Activated effector memory CD4-positive, alpha-beta T cell treated with Interleukin-2 at 50 U/mL for 16 hours (primary cell): ENCODE data around the gene TCF23.

Source experiments
- DNase-seq: peaks from one replicate; pipeline ENCODE4 v3.0.0-alpha.2; 2020

The TCF23 gene

DNA sequence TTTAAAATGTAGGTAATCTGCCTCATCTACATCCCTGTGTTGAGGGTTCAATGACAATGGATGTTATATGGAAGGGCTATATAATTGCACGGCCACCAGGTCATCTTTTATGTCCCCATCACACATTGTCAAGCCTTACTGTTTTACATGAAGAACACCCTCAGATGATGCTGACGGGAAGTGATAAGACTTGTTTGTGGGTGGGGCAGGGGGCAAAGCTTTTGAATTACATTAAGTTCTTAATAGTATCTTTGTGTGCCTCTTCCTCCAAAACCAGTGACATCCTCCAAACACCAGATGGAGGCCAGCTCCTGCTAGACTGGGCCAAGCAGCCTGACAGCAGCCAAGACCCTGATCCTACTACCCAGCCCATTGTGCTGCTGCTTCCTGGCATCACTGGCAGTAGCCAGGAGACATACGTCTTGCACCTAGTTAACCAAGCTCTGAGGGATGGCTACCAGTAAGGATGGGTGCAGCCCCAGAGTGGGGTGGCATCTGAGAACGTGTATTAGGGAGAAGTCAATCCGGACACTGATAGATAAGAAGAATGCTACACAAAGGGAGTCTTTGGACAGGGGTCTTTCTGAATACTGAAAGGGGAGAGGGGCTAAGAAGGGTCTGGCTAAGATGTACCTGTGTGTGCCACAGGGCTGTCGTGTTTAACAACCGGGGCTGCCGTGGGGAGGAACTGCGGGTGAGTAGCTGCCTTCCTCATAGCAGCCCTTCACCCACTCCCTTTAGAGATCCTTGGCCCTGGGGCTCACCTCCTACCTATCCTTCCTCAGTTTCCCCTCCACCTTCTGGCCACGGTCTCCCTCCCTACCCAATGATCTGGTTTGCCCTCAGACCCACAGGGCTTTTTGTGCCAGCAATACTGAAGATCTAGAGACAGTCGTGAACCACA is 19.9 kb upstream of the TCF23 start:
- no peak for DNase-seq

DNA sequence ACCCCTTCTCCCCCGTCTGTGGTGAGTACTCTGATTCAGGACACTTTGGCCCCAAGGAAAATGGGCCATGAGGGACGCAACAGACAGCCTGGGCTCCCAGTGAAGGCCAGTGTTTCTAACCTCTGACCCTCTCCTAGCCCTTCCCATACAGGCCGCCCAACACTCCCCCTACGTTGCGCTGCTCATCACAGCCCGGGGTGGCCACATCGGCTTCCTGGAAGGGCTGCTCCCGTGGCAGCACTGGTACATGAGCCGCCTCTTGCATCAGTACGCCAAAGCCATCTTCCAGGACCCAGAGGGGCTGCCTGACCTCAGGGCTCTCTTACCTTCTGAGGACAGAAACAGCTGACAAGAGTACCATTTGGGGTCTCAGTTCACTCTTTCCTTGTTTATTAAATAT is 18.4 kb upstream of the TCF23 start:
- DNase-seq, result no peak

DNA sequence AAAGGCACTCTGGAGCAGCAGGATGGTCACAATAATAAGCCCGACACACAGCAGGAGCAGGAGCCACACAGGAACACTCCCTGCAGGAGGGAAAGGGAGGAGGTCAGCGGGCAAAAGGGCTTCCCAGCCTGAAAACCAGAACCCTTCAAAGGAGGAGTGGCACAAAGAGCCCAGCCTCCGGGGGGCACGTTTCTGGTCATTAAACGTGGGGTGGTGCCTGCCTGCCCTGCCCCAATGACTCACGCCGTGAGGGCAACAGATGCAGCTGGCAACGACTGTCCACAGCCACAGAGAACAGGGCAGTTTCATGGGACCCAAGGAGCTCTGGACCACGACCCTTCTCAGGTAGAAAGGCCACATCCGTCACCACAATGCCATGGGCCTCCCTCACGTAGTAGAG is 17.4 kb upstream of the TCF23 start:
- no peak for DNase-seq

DNA sequence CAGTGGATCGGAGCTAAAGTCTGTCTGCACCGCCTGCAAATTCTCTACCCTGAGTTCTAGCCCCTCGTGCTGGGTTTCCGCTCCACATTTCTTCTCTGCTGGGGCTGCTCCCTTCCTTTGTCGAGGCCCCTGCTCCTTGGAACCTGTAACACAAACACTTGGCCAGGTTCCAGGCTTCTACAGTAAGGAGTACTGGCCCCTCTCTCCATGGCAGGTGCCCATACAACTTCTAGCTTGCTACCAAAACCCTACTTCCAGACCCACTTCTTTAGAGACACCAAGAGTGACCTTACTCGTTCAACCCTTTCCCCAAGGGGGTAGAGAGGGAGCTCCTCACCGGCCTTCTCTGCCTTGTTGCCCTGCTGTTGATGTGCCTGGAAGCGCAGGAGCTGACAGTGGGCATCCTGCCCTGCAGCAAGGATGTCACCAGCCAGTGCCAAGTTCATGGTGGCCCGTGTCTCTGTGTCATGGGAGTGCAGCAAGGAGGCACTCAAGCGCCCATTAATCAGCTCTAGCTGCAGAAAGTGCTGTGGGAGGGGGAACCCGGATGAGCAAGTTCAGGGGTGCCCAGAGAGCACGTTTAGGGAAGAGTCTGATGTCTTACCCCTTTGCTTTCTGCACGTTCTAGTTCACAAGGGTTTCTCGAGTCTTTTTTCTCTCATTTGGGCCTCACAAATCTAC is 15.5 kb upstream of the TCF23 start:
- DNase-seq, result no peak

DNA sequence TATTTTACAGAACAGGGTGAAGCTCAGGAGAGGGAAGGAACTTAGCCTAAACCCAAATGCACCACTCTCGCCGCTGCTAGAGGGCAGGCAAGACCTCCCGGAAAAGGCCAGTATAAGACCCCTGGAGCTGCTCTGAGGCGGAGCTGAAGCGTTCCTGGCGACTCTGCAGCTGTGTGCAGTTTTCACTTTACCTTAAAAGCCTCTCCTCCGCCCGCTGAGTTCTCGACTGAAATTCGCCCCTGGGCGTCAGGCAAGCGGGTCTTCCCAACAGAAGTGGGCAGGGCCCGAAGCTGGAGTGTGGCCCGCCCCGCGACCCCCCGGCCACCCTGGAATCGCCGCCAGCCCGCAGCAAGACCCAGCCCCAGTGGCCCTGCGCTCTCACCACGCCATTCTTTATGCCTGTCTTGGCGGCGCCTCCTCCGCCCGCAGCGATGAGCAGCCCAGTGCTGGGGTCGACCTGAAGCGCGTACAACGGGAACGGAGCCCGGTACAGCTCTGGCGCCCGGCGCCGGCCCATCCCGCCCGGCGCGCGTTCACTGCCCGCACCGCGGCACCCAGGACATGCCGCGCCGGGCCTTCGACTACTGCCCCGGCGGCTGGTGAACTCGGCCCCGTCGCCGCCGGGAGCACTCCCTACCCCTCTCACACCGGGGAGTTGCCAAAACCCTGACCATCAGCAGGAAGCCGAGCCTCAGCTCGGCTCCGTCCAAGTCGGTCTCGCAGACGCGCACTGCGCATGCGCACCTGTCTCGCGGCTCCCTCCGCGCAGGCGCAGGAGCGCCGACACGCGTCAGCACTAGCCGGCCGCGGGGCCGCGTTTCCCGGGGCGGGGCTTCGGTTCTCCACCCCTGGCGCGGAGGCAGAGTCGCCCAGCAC is 14.7 kb upstream of the TCF23 start, which contains the start of gene PREB:
Gene PREB (minus strand): TSS at position 732 of the 876 bp plus-strand sequence. CDS start 215 bp downstream, at position 517.
- DNase-seq, result peak; percentile 98

DNA sequence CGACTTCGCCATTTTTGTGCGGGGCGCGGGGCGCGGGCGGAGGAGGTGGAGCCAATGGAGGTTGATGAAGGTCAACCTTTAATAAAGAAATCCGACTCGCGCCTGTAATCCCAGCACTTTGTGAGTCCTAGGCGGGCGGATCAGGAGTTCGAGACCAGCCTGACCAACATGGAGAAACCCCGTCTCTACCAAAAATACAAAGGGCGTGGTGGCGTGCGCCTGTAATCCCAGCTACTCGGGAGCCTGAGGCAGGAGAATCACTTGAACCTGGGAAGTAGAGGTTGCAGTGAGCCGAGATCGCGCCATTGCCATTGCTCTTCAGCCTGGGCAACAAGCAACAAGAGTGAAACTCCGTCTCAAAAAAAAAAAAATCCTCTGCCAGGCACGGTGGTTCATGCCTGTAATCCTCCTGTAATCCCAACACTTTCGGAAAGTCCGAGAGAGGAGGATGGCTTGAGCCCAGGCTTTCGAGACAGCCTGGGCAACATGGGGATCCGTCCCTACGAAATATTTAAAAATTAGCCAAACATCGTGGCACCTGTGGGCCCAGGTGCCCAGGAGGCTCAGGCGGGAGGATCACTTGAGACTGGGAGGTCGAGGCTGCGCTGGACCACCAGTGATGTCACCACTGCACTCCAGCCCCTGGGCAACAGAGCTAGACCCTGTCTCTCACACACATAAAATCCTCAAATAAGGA is 13.9 kb upstream of the TCF23 start:
- no peak for DNase-seq

DNA sequence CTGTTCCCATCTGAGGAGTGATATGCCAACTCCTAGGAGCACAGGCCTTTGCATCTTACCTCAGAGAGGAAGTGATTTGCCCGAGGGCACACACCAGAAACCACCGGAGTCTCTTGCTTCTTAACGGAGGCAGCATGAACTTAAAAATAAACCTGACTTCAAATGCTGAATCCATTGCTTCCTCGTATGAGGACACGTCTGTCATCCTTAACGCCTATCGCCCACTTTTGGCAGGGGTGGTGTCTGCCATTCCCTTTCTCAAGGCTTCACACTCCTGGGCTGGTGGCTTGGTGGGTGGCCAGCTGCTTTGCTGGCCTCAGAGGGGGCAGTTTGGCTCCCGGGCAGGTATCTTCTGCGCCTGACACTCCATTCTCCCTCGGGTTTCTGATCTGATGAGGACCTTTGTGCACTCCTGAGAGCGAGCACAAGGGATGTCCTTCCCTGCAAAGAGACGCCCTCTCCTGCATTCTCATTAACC is 13.3 kb upstream of the TCF23 start:
- DNase-seq, result no peak

DNA sequence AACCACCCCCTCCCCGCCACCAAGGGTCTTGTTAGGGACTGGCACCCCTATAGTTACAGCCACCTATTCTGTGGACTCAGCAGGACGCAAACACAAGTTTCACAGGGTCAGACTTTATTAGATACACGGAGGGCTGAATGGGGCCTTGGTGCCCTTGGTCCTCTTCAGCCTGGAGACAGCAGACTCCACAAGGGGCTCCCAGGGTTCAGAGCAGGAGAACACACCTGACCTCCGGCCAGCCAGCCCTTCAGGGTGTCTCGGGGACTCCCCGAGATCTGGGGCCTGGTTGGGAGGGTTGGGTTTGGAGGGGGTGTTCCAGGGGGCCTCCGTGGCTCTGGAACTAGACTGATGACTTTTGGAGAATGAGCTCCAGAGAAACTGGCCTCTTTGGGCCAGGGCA is 12.1 kb upstream of the TCF23 start:
- no peak for DNase-seq

DNA sequence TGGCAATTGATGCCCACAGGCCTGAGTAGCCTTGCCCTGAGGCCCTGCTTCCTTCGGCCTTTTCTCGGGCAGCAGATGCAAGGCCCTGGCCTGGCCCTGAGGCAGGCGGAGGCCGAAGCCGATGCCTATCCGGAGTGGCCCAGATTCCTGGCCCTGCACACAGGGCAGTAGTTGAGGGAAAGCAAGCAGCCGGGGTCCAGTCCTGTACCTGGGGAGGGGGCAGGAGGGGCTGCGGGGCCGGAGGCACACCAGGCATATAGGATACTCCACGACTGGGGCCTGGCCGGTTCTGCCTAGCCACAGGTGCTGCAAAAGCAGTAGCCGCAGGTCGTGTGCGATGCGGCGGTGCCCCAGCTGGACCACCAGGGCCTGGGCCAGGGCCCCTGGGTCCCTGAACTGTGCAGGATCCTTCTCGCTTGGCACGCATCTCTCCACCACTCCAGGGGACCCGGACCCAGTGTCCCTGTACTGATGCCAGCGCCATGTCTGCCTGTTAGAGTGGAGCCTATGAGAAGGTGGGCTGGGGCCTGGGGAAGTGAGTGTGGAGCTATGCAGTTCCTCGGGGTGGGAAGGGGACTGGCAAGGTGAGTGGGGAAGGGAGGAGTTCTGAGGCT is 11.4 kb upstream of the TCF23 start:
- DNase-seq, result no peak

DNA sequence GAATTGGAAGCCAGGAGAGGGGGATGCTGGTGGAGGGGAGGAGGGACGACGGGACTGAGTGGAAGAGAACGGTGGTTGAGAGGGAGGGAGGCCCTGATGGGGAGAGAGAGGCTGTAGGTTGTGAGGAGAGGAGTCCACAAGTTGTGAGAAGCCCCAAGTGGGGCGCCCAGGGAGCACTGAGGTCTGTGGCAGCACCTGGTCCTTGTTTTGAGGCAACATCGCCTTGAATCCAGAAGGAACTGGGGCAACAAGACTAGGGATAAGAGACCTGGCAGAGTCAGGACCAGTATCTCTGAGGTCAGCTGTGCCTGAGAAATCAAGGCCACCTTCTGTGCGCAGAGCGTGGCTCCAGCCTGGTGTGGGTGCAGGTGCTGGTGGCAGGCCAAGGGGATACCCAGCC is 10.7 kb upstream of the TCF23 start:
- DNase-seq, result no peak

DNA sequence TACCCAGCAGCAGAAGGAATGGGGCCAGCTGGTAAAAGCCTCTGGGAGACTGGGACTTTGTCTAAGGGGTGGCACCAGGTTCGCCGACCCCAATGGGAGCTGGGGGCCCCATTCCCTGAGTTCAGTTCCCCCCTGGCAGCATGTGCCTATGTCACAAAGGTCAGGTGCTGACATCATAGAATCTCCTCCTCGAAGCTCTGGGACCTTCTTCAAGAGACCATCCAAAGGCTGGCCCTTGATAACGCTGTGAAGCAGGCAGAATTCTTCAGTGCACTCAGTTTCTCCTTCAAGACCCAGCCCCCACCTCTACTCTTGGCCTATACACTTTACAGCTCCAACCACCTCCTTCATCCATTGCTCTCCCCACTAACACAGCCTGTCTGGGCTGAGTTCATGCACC is 9.5 kb upstream of the TCF23 start, which contains the start of gene PRR30:
Gene PRR30 (minus strand): TSS at position 101 of the 400 bp plus-strand sequence. CDS start 1,081 bp downstream, outside the sequence.
- DNase-seq, result no peak

DNA sequence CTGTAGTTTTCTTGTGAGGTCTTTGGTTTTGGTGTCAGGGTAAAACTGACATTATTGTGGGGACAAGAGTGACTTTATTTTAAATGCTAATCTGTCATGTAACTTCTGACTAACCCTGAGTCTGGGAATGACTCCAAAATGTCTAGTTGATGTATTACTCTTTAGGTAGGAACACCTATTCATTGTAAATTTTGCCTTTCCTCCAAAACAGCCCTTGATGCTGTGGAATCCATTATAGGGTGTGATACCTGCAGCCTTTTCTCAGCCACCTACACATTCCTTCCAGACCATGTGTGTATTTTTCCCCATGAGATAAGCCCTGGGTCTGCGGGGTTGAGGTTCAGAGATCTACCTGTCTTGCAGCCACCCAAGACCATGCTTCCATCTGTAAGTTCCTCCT is 5.5 kb upstream of the TCF23 start:
- DNase-seq, result no peak

DNA sequence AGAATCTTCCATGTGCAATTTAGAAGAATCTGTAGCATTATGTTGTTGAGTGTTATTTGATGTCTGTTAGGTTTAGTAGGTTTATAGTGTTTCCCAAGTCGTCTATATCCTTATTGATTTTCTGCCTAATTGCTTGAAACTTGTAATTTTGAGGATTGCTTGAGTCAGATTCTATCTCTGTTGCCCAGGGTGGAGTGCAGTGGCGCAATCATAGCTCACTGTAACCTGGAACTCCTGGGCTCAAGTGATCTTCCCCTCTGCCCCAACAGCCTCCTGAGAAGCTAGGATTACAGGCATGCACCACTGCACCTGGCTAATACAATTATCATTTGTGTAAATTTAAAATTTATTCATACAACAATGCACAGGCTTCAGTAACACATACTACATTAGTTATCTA is 3.1 kb upstream of the TCF23 start:
- no peak for DNase-seq

DNA sequence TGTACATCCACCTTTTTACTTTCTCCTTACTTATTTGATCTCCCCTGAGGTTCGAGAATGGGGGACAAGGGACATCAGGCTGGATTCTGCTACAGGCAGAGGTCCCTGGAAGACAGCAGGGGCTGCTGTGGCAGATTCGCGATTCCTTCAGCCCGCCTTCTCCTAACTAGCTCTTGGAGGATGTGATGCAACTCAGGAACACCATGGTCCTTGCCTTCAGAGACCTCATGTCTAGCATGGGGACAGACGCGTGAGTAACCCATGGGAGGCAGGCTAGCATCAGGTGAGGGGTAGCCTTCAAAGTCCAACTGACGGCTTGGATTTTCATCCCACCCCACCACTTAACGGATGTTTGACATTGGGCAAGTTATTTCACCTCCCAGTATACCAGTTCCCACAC is 869 bp upstream of the TCF23 start:
- no peak for DNase-seq

DNA sequence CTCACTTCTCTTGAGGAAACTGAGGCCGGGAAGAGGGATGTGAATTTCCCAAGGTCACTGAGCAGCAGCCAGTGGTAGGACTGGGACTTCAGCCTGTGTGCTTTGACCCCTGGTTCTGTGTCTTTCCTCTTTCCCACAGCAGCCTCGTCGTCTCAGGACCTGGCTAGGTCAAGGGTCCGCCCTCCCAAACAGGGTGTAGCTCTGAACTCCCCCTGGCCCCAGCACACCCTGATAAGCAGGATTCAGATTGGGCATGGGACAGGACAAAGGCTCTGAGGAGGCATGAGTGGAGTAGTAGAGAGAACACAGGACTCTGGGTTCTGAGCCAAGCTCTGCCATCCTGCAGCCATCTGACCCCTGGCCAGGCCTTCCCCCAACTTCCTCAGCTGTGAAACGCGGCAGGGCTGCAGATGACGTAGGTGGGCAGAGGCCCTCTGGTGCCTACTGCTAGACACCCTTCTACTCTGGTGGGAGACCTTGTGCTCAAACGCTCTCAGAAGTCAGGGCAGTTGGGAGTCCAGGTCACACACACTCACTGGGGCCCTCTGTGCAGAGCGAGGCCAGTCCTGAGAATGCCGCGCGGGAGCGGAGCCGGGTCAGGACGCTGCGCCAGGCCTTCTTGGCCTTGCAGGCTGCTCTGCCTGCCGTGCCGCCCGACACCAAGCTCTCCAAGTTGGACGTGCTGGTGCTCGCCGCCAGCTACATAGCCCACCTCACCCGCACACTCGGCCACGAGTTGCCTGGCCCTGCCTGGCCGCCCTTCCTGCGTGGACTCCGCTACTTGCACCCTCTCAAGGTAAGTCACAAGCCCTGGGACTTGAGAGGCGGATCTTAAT is 984 bp downstream of the TCF23 start:
- DNase-seq, result no peak

DNA sequence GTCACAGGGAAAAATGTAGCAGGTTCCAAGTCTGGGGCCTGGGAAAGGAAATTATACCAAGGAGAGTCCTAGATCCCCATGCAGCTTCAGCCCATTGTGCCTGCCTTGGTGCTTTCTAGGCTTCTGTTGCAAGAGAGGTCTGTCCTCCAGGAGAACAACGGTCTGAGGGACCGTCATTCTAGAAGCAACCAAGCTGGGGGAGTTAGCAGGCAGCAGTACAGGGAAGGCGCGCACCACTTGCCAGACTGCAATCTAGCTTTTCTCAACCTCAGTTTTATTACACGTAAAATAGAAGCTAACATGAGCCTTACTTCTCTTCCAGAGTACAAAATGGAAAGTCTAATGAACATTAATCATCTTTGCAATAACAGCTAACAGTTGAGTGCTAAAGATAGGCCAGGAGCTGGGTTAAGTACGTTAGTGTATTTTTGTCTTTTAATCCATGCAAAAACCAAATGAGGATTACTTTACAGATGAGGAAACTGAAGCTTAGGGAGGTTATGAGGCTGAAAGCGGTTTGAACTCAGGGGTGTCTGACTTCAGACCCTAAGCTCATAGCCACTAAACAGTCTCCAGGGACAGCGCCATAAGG is 1.9 kb downstream of the TCF23 start:
- no peak for DNase-seq

DNA sequence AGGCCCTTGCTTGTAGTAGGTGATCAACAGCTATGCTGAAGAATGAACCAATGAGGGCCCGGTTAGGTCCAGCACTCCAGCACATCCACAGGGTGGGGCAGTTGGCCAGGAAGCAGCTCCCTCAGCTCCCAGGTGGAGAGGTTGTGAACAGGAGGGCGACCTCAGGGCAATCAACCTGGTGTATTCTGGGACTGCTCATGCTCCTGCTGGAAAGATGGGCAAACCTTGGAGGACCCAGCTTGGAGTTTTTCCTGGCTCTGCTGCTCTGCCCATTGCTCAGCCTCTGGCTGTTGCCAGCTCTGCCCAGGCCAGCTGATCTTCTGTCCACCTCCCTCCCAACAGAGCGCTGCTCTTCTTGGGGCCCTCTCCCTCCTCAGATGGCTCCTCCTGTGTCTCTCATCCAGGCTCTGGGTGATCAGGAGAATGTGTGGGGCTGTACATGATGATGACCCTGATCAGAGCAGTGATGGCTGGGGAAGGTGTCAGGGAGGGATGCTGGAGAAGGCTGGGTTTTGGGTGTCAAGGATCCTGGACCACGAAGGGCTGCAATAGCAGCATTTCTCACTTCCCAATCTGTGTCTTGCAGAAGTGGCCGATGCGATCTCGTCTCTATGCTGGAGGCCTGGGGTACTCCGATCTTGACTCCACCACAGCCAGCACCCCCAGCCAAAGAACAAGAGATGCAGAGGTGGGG is 3.4 kb downstream of the TCF23 start:
- DNase-seq, result no peak

DNA sequence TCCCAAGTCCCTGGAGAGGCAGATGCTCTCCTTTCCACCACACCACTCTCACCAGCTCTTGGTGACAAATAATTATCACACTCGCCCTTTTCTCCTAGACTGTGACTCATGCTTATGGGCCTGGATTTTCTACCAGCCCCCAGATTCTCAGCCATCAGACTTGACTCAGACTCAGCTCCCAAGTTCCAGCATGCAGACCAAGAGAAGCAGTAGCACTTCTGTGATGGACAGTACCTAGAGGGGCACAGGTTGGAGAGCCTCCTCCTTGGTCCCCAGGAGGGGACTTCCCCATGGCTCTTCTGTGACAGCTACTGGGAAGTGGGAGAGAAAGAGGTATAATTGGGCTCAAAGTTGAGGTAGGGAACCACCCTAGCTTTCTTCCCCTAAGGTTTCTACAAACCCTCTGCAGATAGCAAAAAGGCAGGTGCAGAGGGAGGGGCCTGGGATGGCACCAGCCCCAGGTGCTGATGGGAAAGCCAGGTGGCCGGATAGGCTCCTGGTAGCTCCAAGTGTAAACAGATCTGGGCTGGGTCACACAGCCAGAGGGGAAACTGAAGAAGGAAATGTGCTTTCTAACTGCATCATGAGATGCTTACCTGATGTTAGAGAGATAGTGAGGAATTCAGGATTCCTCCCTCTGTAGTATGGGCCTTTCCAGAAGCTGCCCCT is 4.1 kb downstream of the TCF23 start:
- no peak for DNase-seq

DNA sequence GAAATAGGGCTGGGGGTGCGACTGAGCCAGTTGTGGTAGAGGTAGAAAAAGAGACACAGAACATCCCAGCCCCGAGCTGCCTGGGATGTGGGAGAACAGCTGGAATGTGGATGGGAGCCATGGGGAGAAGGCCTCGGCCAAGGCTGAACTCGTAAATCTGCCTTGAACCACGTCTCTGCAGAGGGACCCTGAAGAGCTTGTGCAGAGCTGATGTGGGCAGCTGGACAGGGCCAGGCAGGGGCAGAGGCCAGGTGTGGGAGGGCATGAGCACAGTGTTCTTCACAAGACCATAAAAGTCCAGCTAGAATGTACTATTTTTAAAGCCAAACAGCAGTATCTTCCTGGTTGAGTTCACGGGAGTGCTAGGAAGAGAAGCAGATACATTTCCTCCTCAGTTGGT is 5.7 kb downstream of the TCF23 start:
- no peak for DNase-seq
